Stomach (tissue), 4 donors: ENCODE measurements around the gene SSBP4.

ENCODE experiments used
- EP300 ChIP-seq: sonication (generic); formaldehyde crosslinking; IDR thresholded peaks from one replicate; pipeline ENCODE4 v1.6.1; 2017; ENCODE audit warnings: antibody characterized with exemption
- POLR2A ChIP-seq, 4 donors: fragments of 450-650 bp; IDR thresholded peaks; one replicate each; pipeline ENCODE4 v1.6.1; 2016; ENCODE audit warnings: antibody characterized with exemption in 4 of 4, control low read depth in 2 of 4, mild to moderate bottlenecking in 1 of 4, moderate library complexity in 1 of 4
- POLR2AphosphoS5 ChIP-seq, 3 donors: sonication (generic); formaldehyde crosslinking; IDR thresholded peaks; one replicate each; pipeline ENCODE4 v1.6.1; 2016; ENCODE audit warnings: antibody characterized with exemption in 3 of 3
- TF ChIP-seq, protein P1 (sequence below), 7 experiments: fragments of 450-650 bp in 4 of 7; fragments of 200-600 bp in 3 of 7; sonication (generic) in 3 of 7; IDR thresholded peaks; one replicate each; pipeline ENCODE4 v1.5.1; 2016 to 2019; ENCODE audit warnings: antibody characterized with exemption in 7 of 7, control low read depth in 2 of 7, mild to moderate bottlenecking in 1 of 7

- TF ChIP-seq, protein P1, sequence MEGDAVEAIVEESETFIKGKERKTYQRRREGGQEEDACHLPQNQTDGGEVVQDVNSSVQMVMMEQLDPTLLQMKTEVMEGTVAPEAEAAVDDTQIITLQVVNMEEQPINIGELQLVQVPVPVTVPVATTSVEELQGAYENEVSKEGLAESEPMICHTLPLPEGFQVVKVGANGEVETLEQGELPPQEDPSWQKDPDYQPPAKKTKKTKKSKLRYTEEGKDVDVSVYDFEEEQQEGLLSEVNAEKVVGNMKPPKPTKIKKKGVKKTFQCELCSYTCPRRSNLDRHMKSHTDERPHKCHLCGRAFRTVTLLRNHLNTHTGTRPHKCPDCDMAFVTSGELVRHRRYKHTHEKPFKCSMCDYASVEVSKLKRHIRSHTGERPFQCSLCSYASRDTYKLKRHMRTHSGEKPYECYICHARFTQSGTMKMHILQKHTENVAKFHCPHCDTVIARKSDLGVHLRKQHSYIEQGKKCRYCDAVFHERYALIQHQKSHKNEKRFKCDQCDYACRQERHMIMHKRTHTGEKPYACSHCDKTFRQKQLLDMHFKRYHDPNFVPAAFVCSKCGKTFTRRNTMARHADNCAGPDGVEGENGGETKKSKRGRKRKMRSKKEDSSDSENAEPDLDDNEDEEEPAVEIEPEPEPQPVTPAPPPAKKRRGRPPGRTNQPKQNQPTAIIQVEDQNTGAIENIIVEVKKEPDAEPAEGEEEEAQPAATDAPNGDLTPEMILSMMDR (IDR thresholded peaks at IDR 0.05) = no peak
- TF ChIP-seq EP300 (no peak), POLR2AphosphoS5 (IDR thresholded peaks at IDR 0.05) (no peak), POLR2A (IDR thresholded peaks at IDR 0.05) (no peak)
Measured at GRCh38 chr19:18475762-18476331, 56.6 kb downstream of the SSBP4 start.
